IMR-90 (cell line): ENCODE data around the gene POGK.

ENCODE experiments used
- CTCF ChIP-seq: conservative IDR thresholded peaks from 2 replicates; pipeline ENCODE4 v1.5.1; 2012; ENCODE audit warnings: mild to moderate bottlenecking, low read depth, low read length, improper control_type of control experiment
- POLR2A ChIP-seq: IDR thresholded peaks from 2 replicates; pipeline ENCODE4 v1.6.1; 2012; ENCODE audit warnings: mild to moderate bottlenecking, low read depth, low read length

- TF ChIP-seq POLR2A, result no peak
- TF ChIP-seq CTCF, result no peak
Measured at GRCh38 chr1:166848193-166848592, 8.9 kb downstream of the POGK start.
